ENCODE measurements around the gene PRTN3.
"Not testable (repeated sequence)": the region's sequence is repeated elsewhere in the genome, so short reads cannot be mapped to it uniquely, and the experiment has no call there.

Gene PRTN3

DNA sequence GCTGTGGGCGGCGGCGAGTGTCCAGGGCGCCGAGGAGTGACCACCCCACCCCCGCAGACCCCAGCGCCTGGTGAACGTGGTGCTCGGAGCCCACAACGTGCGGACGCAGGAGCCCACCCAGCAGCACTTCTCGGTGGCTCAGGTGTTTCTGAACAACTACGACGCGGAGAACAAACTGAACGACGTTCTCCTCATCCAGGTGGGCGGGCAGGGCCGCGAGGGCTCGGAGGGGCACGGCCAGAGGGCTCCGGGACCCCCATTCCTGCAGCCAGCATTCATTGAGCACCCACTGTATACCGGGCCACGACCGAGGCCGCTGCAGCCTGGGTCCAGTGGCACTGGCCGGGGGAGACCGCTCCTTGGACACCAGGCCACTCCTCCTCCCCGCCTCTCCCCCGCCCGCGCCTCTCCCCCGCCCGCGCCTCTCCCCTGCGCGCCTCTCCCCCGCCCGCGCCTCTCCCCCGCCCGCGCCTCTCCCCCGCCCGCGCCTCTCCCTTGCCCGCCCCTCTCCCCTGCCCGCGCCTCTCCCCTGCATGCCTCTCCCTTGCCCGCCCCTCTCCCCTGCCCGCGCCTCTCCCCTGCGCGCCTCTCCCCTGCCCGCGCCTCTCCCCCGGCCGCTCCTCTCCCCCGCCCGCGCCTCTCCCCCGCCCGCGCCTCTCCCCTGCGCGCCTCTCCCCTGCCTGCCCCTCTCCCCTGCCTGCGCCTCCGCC lies 3.2 kb downstream of the PRTN3 start:
- in situ Hi-C loops (cut with HindIII; ENCODE audit: low sequenced_read_pairs), result no loop called here

- in situ Hi-C loops (cut with HindIII; ENCODE audit: low sequenced_read_pairs), result no loop called here
Measured at GRCh38 chr19:844546-844971, 3.8 kb downstream of the PRTN3 start.

DNA sequence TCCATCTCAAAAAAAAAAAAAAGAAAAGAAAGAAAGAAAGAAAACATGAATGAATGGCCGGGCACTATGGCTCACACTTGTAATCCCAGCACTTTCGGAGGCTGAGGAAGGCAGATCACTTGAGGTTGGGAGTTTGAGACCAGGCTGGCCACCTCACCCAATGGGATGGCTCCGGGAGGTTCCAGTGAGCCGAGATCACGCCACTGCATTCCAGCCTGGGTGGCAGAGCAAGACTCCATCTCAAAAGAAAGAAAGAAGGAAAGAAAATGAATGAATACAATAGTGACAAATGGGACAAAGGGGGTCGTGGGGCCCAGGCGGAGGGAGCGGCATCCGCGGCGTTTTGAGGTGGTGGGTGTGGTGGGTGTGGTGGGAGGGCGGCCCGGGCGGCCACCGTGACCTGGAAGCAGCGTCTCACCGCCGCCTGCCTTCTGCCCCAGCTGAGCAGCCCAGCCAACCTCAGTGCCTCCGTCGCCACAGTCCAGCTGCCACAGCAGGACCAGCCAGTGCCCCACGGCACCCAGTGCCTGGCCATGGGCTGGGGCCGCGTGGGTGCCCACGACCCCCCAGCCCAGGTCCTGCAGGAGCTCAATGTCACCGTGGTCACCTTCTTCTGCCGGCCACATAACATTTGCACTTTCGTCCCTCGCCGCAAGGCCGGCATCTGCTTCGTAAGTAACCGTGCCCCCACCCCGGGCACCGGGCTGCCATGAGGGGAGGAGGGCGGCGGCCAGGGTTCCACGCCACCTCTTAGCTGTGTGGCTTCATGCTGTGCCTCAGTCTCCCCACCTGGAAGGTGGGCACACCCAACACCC lies 5.1 kb downstream of the PRTN3 start:
- in situ Hi-C loops (cut with HindIII; ENCODE audit: low sequenced_read_pairs), result no loop called here

GRCh38 chr19:848386-848921 lies 7.7 kb downstream of the PRTN3 start:
- in situ Hi-C loops (cut with HindIII; ENCODE audit: low sequenced_read_pairs), result no loop called here

DNA sequence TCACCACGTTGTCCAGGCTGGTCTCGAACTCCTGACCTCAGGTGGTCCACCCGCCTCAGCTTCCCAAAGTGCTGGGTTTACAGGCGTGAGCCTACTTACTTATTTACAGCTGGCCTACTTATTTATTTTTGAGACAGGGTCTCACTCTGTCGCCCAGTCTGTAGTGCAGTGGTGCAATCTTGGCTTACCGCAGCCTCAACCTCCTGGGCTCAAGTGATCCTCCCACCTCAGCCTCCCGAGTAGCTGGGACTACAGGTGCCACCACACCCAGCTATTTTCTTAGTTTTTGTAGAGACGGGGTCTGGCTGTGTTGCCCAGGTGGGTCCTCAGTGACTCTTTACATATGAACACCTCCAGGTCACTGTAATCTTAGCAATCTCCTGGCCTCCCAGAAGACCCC lies 8.4 kb downstream of the PRTN3 start:
- in situ Hi-C loops (cut with HindIII; ENCODE audit: low sequenced_read_pairs), result not testable (repeated sequence)

DNA sequence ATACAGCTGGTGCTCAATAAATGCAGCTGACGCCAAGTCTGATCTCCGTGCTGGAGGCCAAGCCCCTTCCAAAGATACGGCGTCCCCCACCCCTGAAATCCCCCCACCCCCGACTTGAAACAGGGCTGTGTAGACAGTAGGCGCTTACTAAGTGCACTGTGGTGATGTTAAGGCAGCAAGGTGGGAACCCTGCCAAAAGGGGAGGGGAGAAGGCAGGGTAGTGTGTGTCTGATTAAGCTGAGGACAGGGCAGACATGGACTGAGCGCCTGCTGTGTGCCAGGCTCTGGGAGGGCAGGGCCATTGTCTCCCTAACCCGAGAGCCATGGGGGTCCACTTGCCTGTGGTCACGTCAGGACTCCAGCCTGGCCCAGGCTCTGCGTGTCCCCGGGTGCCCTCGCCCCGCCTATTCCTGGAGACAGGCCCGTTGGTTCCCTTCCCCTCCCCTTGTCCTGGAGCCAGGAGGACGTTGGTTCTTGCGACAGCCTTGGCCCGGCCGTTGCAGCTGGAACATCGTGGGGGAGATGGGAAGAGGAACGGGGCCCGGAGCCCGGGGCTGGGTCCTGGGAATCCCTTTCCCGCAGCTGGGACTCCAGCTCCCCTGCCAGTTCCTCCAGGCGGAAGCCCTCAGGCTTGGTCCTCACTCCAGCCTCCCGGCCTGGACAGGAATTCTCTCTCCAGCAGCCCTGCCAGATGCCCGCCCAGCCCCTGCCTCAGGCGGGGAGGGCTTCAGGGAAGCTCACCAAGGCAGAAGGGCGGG lies 9.6 kb downstream of the PRTN3 start:
- in situ Hi-C loops (cut with HindIII; ENCODE audit: low sequenced_read_pairs), result no loop called here

DNA sequence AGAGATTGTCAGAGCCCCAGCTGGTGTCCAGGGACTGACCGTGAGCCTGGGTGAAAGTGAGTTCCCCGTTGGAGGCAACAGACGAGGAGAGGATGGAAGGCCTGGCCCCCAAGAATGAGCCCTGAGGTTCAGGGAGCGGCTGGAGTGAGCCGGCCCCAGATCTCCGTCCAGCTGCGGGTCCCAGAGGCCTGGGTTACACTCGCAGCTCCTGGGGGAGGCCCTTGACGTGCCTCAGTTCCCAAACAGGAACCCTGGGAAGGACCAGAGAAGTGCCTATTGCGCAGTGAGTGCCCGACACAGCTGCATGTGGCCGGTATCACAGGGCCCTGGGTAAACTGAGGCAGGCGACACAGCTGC lies 10.2 kb downstream of the PRTN3 start:
- in situ Hi-C loops (cut with HindIII; ENCODE audit: low sequenced_read_pairs), result no loop called here

- in situ Hi-C loops (cut with HindIII; ENCODE audit: low sequenced_read_pairs), result no loop called here
Measured at GRCh38 chr19:852136-853013, 11.6 kb downstream of the PRTN3 start, which contains the start of gene ELANE. ELANE (plus strand) TSS chr19:852303; CDS start chr19:852329, 26 bp downstream.

DNA sequence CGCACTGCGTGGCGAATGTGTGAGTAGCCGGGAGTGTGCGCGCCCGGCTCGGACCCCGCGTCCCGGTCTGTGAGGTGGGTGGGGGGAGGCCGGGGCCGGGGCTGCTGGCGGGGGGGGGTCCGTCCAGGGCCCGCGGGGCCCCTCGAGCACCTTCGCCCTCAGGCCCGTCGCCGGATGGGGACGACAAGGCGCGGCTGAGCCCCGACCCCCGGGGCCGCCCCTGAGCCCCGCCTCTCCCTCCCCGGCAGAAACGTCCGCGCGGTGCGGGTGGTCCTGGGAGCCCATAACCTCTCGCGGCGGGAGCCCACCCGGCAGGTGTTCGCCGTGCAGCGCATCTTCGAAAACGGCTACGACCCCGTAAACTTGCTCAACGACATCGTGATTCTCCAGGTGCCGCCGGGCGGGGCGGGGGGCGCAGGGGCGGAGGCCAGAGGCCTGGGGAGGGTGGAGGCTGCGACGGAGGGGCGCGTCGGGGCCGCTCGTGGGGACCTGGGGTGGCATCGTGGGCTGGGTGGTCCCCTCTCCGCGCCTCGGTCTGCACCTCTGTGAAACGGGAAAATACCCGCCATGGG lies 12.3 kb downstream of the PRTN3 start:
- in situ Hi-C loops (cut with HindIII; ENCODE audit: low sequenced_read_pairs), result no loop called here

- in situ Hi-C loops (cut with HindIII; ENCODE audit: low sequenced_read_pairs), result not testable (repeated sequence)
Measured at GRCh38 chr19:853614-854220, 12.9 kb downstream of the PRTN3 start.

- in situ Hi-C loops (cut with HindIII; ENCODE audit: low sequenced_read_pairs), result no loop called here
Measured at GRCh38 chr19:854549-854948, 13.8 kb downstream of the PRTN3 start.

GRCh38 chr19:855142-855541 lies 14.3 kb downstream of the PRTN3 start:
- in situ Hi-C loops (cut with HindIII; ENCODE audit: low sequenced_read_pairs), result no loop called here

DNA sequence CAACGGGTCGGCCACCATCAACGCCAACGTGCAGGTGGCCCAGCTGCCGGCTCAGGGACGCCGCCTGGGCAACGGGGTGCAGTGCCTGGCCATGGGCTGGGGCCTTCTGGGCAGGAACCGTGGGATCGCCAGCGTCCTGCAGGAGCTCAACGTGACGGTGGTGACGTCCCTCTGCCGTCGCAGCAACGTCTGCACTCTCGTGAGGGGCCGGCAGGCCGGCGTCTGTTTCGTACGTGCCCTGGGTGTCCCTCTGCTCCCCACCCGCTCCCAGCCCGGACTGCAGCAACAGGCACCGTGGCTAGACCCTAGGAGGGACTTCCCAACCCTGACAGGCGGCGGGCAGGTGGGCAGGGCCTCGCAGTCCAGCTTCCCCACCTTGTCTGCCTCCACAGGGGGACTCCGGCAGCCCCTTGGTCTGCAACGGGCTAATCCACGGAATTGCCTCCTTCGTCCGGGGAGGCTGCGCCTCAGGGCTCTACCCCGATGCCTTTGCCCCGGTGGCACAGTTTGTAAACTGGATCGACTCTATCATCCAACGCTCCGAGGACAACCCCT lies 14.8 kb downstream of the PRTN3 start:
- in situ Hi-C loops (cut with HindIII; ENCODE audit: low sequenced_read_pairs), result no loop called here

GRCh38 chr19:858284-858683 lies 17.5 kb downstream of the PRTN3 start:
- in situ Hi-C loops (cut with HindIII; ENCODE audit: low sequenced_read_pairs), result no loop called here

GRCh38 chr19:858868-859843 lies 18.4 kb downstream of the PRTN3 start, which contains the start of gene CFD:
CFD (plus strand) TSS chr19:859664; CDS start chr19:859690, 26 bp downstream.
- in situ Hi-C loops (cut with HindIII; ENCODE audit: low sequenced_read_pairs), result no loop called here

- in situ Hi-C loops (cut with HindIII; ENCODE audit: low sequenced_read_pairs), result no loop called here
Measured at GRCh38 chr19:861141-861755, 20.4 kb downstream of the PRTN3 start.

- in situ Hi-C loops (cut with HindIII; ENCODE audit: low sequenced_read_pairs), result no loop called here
Measured at GRCh38 chr19:861756-862580, 21.2 kb downstream of the PRTN3 start.
